Fibroblast of skin of abdomen (primary cell): ENCODE measurements around the gene ESRP2. TPM values are rescaled to one million over a fixed set of nuclear protein-coding genes. Genes with fewer than 3 reads are reported as not detected.

Experiments used
- DNase-seq: peaks from one replicate; pipeline ENCODE4 v3.0.0-alpha.2; 2013
- polyA plus RNA-seq, 2 experiments: library from polyadenylated mRNA; unstranded; fragments of 120-200 nt; gene quantifications; one replicate each; pipeline ENCODE4 v1.2.1, GENCODE V29; 2013; ENCODE audit not compliant: insufficient read length in 2 of 2

Gene ESRP2
- polyA plus RNA-seq (2013, experiment 1 of 2; ENCODE audit: insufficient read length): 0.28 TPM
- polyA plus RNA-seq (2013, experiment 2 of 2; ENCODE audit: insufficient read length): 0.16 TPM

- no peak for DNase-seq
These were observed at the start of gene ESRP2 for GRCh38 chr16:68235887-68236136. TSS of gene ESRP2 (minus strand) at chr16:68236127. CDS start at chr16:68236045, 82 bp downstream.

GRCh38 chr16:68285683-68286082, 49.8 kb upstream of the ESRP2 start:
- DNase-seq: no peak

- DNase-seq: no peak
These were observed 48.9 kb upstream of the ESRP2 start for GRCh38 chr16:68284847-68285246.

- DNase-seq: no peak
These were observed 48.1 kb upstream of the ESRP2 start for GRCh38 chr16:68283801-68284598.

GRCh38 chr16:68283346-68283745, 47.4 kb upstream of the ESRP2 start:
- no peak for DNase-seq

GRCh38 chr16:68282064-68282452, 46.1 kb upstream of the ESRP2 start:
- DNase-seq: no peak

- DNase-seq: no peak
These were observed 45.6 kb upstream of the ESRP2 start for GRCh38 chr16:68281368-68282063.

- DNase-seq: no peak
These were observed 44.0 kb upstream of the ESRP2 start for GRCh38 chr16:68279726-68280558.

GRCh38 chr16:68276223-68276622, 40.3 kb upstream of the ESRP2 start:
- no peak for DNase-seq

GRCh38 chr16:68275611-68276191, 39.8 kb upstream of the ESRP2 start:
- DNase-seq: no peak

- DNase-seq: no peak
These were observed 38.5 kb upstream of the ESRP2 start for GRCh38 chr16:68274441-68274840.

- DNase-seq: no peak
These were observed 38.0 kb upstream of the ESRP2 start for GRCh38 chr16:68273896-68274295.

GRCh38 chr16:68273459-68273858, 37.5 kb upstream of the ESRP2 start:
- no peak for DNase-seq

- no peak for DNase-seq
These were observed 36.7 kb upstream of the ESRP2 start for GRCh38 chr16:68272507-68273209.

- DNase-seq: no peak
These were observed 34.4 kb upstream of the ESRP2 start for GRCh38 chr16:68270353-68270752.

- DNase-seq: no peak
These were observed 33.9 kb upstream of the ESRP2 start for GRCh38 chr16:68269793-68270192.

- no peak for DNase-seq
These were observed 31.9 kb upstream of the ESRP2 start for GRCh38 chr16:68267612-68268405.

GRCh38 chr16:68265078-68265920, 29.4 kb upstream of the ESRP2 start:
- DNase-seq: peak; percentile 61

- peak; percentile 76 for DNase-seq
These were observed 28.5 kb upstream of the ESRP2 start, which contains the start of gene SLC7A6 for GRCh38 chr16:68264128-68265077. TSS of gene SLC7A6 (plus strand) at chr16:68264526. CDS start at chr16:68274727, 10,201 bp downstream.
